HepG2 (cell line): ENCODE measurements around the gene GUCY2D. TPM values are rescaled to one million over a fixed set of nuclear protein-coding genes. Genes with fewer than 3 reads are reported as not detected.

ENCODE experiments used
- ATAC-seq: fragments of 200-7000 bp; cut with Tn5 transposase; 3 replicates; pipeline ENCODE4 v1.9.1; 2020; ENCODE audit warnings: mild to moderate bottlenecking, moderate library complexity
- BruUV-seq: library from RNA; stranded (reverse); fragments of 400-500 nt; replicated peaks from 2 replicates; lab custom pipeline; 2021; lab: Mats Ljungman, UMichigan
- CTCF ChIA-PET: fragments of 300-600 bp; formaldehyde crosslinking; extraction: SDS; loops from one replicate; lab custom pipeline; 2021; ENCODE audit warnings: low total read pairs, inconsistent platforms, low intra/inter-chr PET ratio; lab: Yijun Ruan, JAX
- POLR2A ChIA-PET: fragments of 350-600 bp; sonication (Branson Sonifier 250); formaldehyde crosslinking; loops from one replicate; lab custom pipeline; 2020; ENCODE audit warnings: antibody characterized with exemption, inconsistent platforms; lab: Yijun Ruan, JAX
- DNase-seq: peaks from one replicate; pipeline ENCODE4 v3.0.0-alpha.2; 2015; ENCODE audit warnings: low spot score
- FAIRE-seq: peaks from 3 replicates; lab custom pipeline; 2011; peaks lifted over from hg19 to GRCh38; lab: Jason Lieb, UNC
- H2AFZ ChIP-seq: one replicate; pipeline ENCODE4 v1.6.1; 2011; ENCODE audit warnings: low read length, inconsistent platforms
- H3K27ac ChIP-seq: fragments of 300-600 bp; 3 replicates; pipeline ENCODE4 v1.8.0; 2011; ENCODE audit warnings: mixed run types, mild to moderate bottlenecking, mixed read lengths, low read length, inconsistent platforms; ENCODE audit not compliant: insufficient read depth; ENCODE audit errors: extremely low read length
- H3K27me3 ChIP-seq, 2 experiments: fragments of 200-600 bp in 1 of 2; 2 replicates in 1 of 2; 3 replicates in 1 of 2; pipeline versions ENCODE4 v1.6.0 to v1.8.0; 2011; ENCODE audit warnings: low read length in 2 of 2, mild to moderate bottlenecking in 2 of 2, moderate library complexity in 2 of 2, inconsistent platforms in 1 of 2; ENCODE audit not compliant: insufficient read depth in 2 of 2, control insufficient read depth in 1 of 2
- H3K36me3 ChIP-seq, 2 experiments: fragments of 200-600 bp in 1 of 2; replicated peaks in 1 of 2; 2 replicates in 1 of 2; 3 replicates in 1 of 2; pipeline versions ENCODE4 v1.5.1 to v1.8.0; 2011; ENCODE audit warnings: low read length in 2 of 2, inconsistent platforms in 1 of 2; ENCODE audit not compliant: insufficient read depth in 2 of 2, control insufficient read depth in 1 of 2
- H3K4me1 ChIP-seq: 2 replicates; pipeline ENCODE4 v1.5.1; 2012; ENCODE audit warnings: low read length, inconsistent platforms; ENCODE audit not compliant: insufficient read depth
- H3K4me2 ChIP-seq: 2 replicates; pipeline ENCODE4 v1.6.0; 2011; ENCODE audit warnings: low read depth, low read length, inconsistent platforms
- H3K4me3 ChIP-seq, 3 experiments: fragments of 200-600 bp in 1 of 3; sonication (generic), shearing (Covaris generic) in 1 of 3; replicated peaks in 1 of 3; 2 replicates each; pipeline ENCODE4 v1.5.1; 2011 to 2016; ENCODE audit warnings: low read length in 3 of 3, inconsistent platforms in 2 of 3, low read depth in 2 of 3, mild to moderate bottlenecking in 2 of 3, control low read depth in 1 of 3, mixed read lengths in 1 of 3; ENCODE audit not compliant: insufficient read depth in 1 of 3
- H3K79me2 ChIP-seq: one replicate; pipeline ENCODE4 v1.6.1; 2011; ENCODE audit warnings: low read length, inconsistent platforms; ENCODE audit not compliant: insufficient read depth
- H3K9ac ChIP-seq: 2 replicates; pipeline ENCODE4 v1.6.0; 2011; ENCODE audit warnings: mild to moderate bottlenecking, low read depth, low read length, inconsistent platforms; ENCODE audit not compliant: insufficient read depth
- H3K9me3 ChIP-seq: 2 replicates; pipeline ENCODE4 v1.5.1; 2012; ENCODE audit warnings: mild to moderate bottlenecking, low read length
- H4K20me1 ChIP-seq: 2 replicates; pipeline ENCODE4 v1.6.0; 2011; ENCODE audit warnings: inconsistent platforms, mild to moderate bottlenecking, low read length, moderate library complexity; ENCODE audit not compliant: insufficient read depth
- ATM ChIP-seq: fragments of 450-650 bp; IDR thresholded peaks from 2 replicates; pipeline ENCODE4 v1.7.1; 2017; ENCODE audit warnings: mild to moderate bottlenecking, borderline replicate concordance
- STAG1 ChIP-seq: sonication (generic); formaldehyde crosslinking; IDR thresholded peaks from 2 replicates; pipeline ENCODE4 v1.4.0; 2020; ENCODE audit warnings: missing genetic modification reagents
- WGBS: methylation state at CpG from one replicate; pipeline ENCODE4 v1.1.6; 2017; ENCODE audit warnings: low lambda C conversion rate; 5-methylcytosine and 5-hydroxymethylcytosine counted together
- in situ Hi-C: cut with HindIII; loops from 2 replicates; pipeline ENCODE4 v1.10.0; 2017; ENCODE audit warnings: low pct_unique_long_range_greater_than_20kb; ENCODE audit not compliant: extremely low pct_ligation_motif_present
- intact Hi-C: fragments of 100-400 bp; cut with micrococcal nuclease; formaldehyde crosslinking; loops from one replicate; pipeline ENCODE4 v1.10.0; 2022; ENCODE audit not compliant: unreplicated experiment
- polyA plus RNA-seq, 8 experiments: library from polyadenylated mRNA; depleted of rRNA in 3 of 8; stranded (reverse) in 7 of 8; unstranded in 1 of 8; fragments of >200 nt; fragmentation: Illumina TruSeq in 4 of 8; extraction: Trizol in 4 of 8; gene quantifications; 2 replicates each; pipeline versions ENCODE4 v1.2.1 to v1.2.3, GENCODE V29; 2011 to 2016; ENCODE audit warnings: low read depth in 4 of 8, missing spikeins in 1 of 8, mixed read lengths in 1 of 8; ENCODE audit not compliant: insufficient read depth in 1 of 8
- total RNA-seq, 5 experiments: library from RNA; depleted of rRNA; stranded (reverse); fragments of >200 nt; fragmentation: Illumina TruSeq; extraction: Trizol; gene quantifications; 2 replicates each; pipeline ENCODE4 v1.2.3, GENCODE V29; 2016; ENCODE audit warnings: low read depth in 1 of 5
- TF ChIP-seq, protein P1 (sequence below): sonication (generic); formaldehyde crosslinking; IDR thresholded peaks from 2 replicates; pipeline ENCODE4 v1.4.0; 2020; ENCODE audit warnings: mild to moderate bottlenecking, low read depth, missing genetic modification reagents
- TF ChIP-seq, protein P2 (sequence below): sonication (generic); formaldehyde crosslinking; IDR thresholded peaks from 2 replicates; pipeline ENCODE4 v1.5.0; 2020; ENCODE audit warnings: mild to moderate bottlenecking, missing genetic modification reagents, moderate library complexity

The GUCY2D gene
- total and polyA plus RNA-seq, 2 of the 13 experiments (the other 11 are each of a cell fraction or from before 2014, with no cell fraction given): not detected

DNA sequence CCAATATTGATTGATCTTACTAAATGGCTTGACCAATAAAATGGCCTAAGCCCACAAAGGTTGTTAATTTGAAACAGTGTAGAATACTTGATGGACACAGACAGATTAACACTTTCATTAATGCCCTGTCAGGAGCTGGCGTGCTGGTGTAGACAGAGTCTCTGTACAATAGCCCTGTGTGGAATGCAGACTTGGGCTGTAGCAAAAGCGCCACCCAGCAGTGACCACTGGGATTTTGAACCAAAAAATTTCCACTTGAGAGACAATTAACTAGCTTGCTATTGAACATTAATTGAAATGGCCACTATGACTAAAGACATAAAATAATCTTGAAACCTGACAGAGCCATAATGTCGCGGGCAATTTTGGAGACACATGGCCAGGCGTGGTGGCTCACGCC, 19.7 kb upstream of the GUCY2D start:
- Histone ChIP-seq H3K9ac (no peak overlapping the region), H3K79me2 (no peaks in the 10 kb centered on the region), H3K4me3 (no peak overlapping the region), H3K36me3 (no peaks in the 10 kb centered on the region), H4K20me1 (no peaks in the 10 kb centered on the region), H3K27ac (no peak overlapping the region), H3K4me2 (no peak overlapping the region), H3K9me3 (no peaks in the 10 kb centered on the region), H2AFZ (no peak overlapping the region), H3K4me1 (no peaks in the 10 kb centered on the region), H3K27me3 (peaks cover 3 to 25% of the 10 kb centered on the region in 2 experiments)
- ChIA-PET CTCF (no interaction called here), POLR2A (interaction anchor here (1.2 kb wide), 1 partner anchor 51 kb away, joined by 3 read pairs; the partner anchor contains the start of genes CNTROB and TRAPPC1)
- intact Hi-C loops (no loop called here), in situ Hi-C loops (no loop called here)
- ATAC-seq (peak; percentile 54), DNase-seq (no peak), FAIRE-seq (no peak)
- WGBS: 64% methylated on average over 6 of the region's 6 CpGs
- TF ChIP-seq STAG1 (peak; percentile 51), ATM (no peak)
- TF ChIP-seq, protein P1, sequence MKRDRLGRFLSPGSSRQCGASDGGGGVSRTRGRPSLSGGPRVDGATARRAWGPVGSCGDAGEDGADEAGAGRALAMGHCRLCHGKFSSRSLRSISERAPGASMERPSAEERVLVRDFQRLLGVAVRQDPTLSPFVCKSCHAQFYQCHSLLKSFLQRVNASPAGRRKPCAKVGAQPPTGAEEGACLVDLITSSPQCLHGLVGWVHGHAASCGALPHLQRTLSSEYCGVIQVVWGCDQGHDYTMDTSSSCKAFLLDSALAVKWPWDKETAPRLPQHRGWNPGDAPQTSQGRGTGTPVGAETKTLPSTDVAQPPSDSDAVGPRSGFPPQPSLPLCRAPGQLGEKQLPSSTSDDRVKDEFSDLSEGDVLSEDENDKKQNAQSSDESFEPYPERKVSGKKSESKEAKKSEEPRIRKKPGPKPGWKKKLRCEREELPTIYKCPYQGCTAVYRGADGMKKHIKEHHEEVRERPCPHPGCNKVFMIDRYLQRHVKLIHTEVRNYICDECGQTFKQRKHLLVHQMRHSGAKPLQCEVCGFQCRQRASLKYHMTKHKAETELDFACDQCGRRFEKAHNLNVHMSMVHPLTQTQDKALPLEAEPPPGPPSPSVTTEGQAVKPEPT (CRISPR knock-in tag): no peak
- TF ChIP-seq, protein P2, sequence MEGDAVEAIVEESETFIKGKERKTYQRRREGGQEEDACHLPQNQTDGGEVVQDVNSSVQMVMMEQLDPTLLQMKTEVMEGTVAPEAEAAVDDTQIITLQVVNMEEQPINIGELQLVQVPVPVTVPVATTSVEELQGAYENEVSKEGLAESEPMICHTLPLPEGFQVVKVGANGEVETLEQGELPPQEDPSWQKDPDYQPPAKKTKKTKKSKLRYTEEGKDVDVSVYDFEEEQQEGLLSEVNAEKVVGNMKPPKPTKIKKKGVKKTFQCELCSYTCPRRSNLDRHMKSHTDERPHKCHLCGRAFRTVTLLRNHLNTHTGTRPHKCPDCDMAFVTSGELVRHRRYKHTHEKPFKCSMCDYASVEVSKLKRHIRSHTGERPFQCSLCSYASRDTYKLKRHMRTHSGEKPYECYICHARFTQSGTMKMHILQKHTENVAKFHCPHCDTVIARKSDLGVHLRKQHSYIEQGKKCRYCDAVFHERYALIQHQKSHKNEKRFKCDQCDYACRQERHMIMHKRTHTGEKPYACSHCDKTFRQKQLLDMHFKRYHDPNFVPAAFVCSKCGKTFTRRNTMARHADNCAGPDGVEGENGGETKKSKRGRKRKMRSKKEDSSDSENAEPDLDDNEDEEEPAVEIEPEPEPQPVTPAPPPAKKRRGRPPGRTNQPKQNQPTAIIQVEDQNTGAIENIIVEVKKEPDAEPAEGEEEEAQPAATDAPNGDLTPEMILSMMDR (CRISPR knock-in tag): peak; percentile 23; the same call in 1 of the 2 replicates
- BruUV-seq: no TSS peak
